T-helper 2 cell treated with Interferon-gamma antibody and Interleukin-4, amounts not matched to agents 5 μg/mL and 100 μg/mL, for 36 hours (primary cell): ENCODE data around the gene SLC38A8.

Experiments
- DNase-seq: peaks from one replicate; pipeline ENCODE4 v3.0.0; 2021; ENCODE audit warnings: low spot score
- H3K27ac Mint-ChIP-seq: one replicate; pipeline ENCODE4 v1.8.0; 2021; ENCODE audit warnings: mild to moderate bottlenecking, mixed read lengths
- H3K27me3 Mint-ChIP-seq: one replicate; pipeline ENCODE4 v1.8.0; 2021; ENCODE audit warnings: low read depth, mixed read lengths
- H3K36me3 Mint-ChIP-seq: one replicate; pipeline ENCODE4 v1.8.0; 2021; ENCODE audit warnings: low read depth, mixed read lengths
- H3K4me1 Mint-ChIP-seq: one replicate; pipeline ENCODE4 v1.8.0; 2021; ENCODE audit warnings: low read depth, mixed read lengths
- H3K4me3 Mint-ChIP-seq: one replicate; pipeline ENCODE4 v1.8.0; 2022; ENCODE audit warnings: mild to moderate bottlenecking, moderate library complexity, mixed read lengths
- H3K9me3 Mint-ChIP-seq: one replicate; pipeline ENCODE4 v1.8.0; 2021; ENCODE audit warnings: mixed read lengths

Gene SLC38A8

GRCh38 chr16:84061236-84061819, 18.7 kb upstream of the SLC38A8 start:
- no peak overlapping the region for H3K4me3 Mint-ChIP-seq
- H3K4me1 Mint-ChIP-seq, result peaks cover 2% of the 10 kb centered on the region
- H3K27ac Mint-ChIP-seq, result no peak overlapping the region
- peaks cover 34% of the 10 kb centered on the region for H3K36me3 Mint-ChIP-seq
- DNase-seq, result no peak
- no peaks in the 10 kb centered on the region for H3K27me3 Mint-ChIP-seq
- H3K9me3 Mint-ChIP-seq, result no peaks in the 10 kb centered on the region

- H3K27me3 Mint-ChIP-seq, result no peaks in the 10 kb centered on the region
- H3K36me3 Mint-ChIP-seq, result peaks cover 37% of the 10 kb centered on the region
- H3K27ac Mint-ChIP-seq, result no peak overlapping the region
- H3K9me3 Mint-ChIP-seq, result no peaks in the 10 kb centered on the region
- no peak for DNase-seq
- H3K4me3 Mint-ChIP-seq, result no peak overlapping the region
- peaks cover 2% of the 10 kb centered on the region for H3K4me1 Mint-ChIP-seq
These were observed 17.6 kb upstream of the SLC38A8 start for GRCh38 chr16:84059946-84060901.

- Mint-ChIP-seq H3K9me3 (no peaks in the 10 kb centered on the region), H3K36me3 (peaks cover 37% of the 10 kb centered on the region), H3K27me3 (no peaks in the 10 kb centered on the region), H3K4me1 (peaks cover 2% of the 10 kb centered on the region), H3K4me3 (no peak overlapping the region), H3K27ac (no peak overlapping the region)
- DNase-seq, result no peak
These were observed 16.5 kb upstream of the SLC38A8 start for GRCh38 chr16:84059111-84059510.

GRCh38 chr16:84058664-84059063, 16.1 kb upstream of the SLC38A8 start:
- peaks cover 37% of the 10 kb centered on the region for H3K36me3 Mint-ChIP-seq
- no peaks in the 10 kb centered on the region for H3K27me3 Mint-ChIP-seq
- H3K9me3 Mint-ChIP-seq, result no peaks in the 10 kb centered on the region
- H3K4me1 Mint-ChIP-seq, result peaks cover 2% of the 10 kb centered on the region
- H3K4me3 Mint-ChIP-seq, result no peak overlapping the region
- no peak overlapping the region for H3K27ac Mint-ChIP-seq
- DNase-seq, result no peak

GRCh38 chr16:84058211-84058610, 15.6 kb upstream of the SLC38A8 start:
- no peak for DNase-seq
- H3K4me1 Mint-ChIP-seq, result peaks cover 2% of the 10 kb centered on the region
- H3K36me3 Mint-ChIP-seq, result peaks cover 39% of the 10 kb centered on the region
- H3K27me3 Mint-ChIP-seq, result no peaks in the 10 kb centered on the region
- no peak overlapping the region for H3K4me3 Mint-ChIP-seq
- no peak overlapping the region for H3K27ac Mint-ChIP-seq
- H3K9me3 Mint-ChIP-seq, result no peaks in the 10 kb centered on the region

- Mint-ChIP-seq H3K9me3 (no peaks in the 10 kb centered on the region), H3K4me1 (no peaks in the 10 kb centered on the region), H3K36me3 (peaks cover 41% of the 10 kb centered on the region), H3K4me3 (no peak overlapping the region), H3K27ac (no peak overlapping the region), H3K27me3 (no peaks in the 10 kb centered on the region)
- DNase-seq, result no peak
These were observed 14.3 kb upstream of the SLC38A8 start for GRCh38 chr16:84056933-84057332.

- Mint-ChIP-seq H3K27me3 (no peaks in the 10 kb centered on the region), H3K36me3 (peaks cover 40% of the 10 kb centered on the region), H3K4me3 (no peak overlapping the region), H3K9me3 (no peaks in the 10 kb centered on the region), H3K27ac (no peak overlapping the region), H3K4me1 (no peaks in the 10 kb centered on the region)
- no peak for DNase-seq
These were observed 13.4 kb upstream of the SLC38A8 start for GRCh38 chr16:84055801-84056634.

GRCh38 chr16:84055366-84055765, 12.8 kb upstream of the SLC38A8 start:
- peaks cover 40% of the 10 kb centered on the region for H3K36me3 Mint-ChIP-seq
- no peak overlapping the region for H3K27ac Mint-ChIP-seq
- H3K9me3 Mint-ChIP-seq, result no peaks in the 10 kb centered on the region
- no peak overlapping the region for H3K4me3 Mint-ChIP-seq
- no peaks in the 10 kb centered on the region for H3K27me3 Mint-ChIP-seq
- H3K4me1 Mint-ChIP-seq, result no peaks in the 10 kb centered on the region
- DNase-seq, result no peak

GRCh38 chr16:84054916-84055315, 12.3 kb upstream of the SLC38A8 start:
- Mint-ChIP-seq H3K4me3 (no peak overlapping the region), H3K9me3 (no peaks in the 10 kb centered on the region)

GRCh38 chr16:84054271-84054670, 11.7 kb upstream of the SLC38A8 start:
- Mint-ChIP-seq H3K27me3 (no peaks in the 10 kb centered on the region), H3K36me3 (peaks cover 35% of the 10 kb centered on the region), H3K27ac (no peak overlapping the region), H3K4me3 (no peak overlapping the region), H3K9me3 (no peaks in the 10 kb centered on the region), H3K4me1 (no peaks in the 10 kb centered on the region)
- no peak for DNase-seq

More at GRCh38 chr16:84054916-84055315, 12.3 kb upstream of the SLC38A8 start:
- Mint-ChIP-seq H3K4me1 (no peaks in the 10 kb centered on the region), H3K27me3 (no peaks in the 10 kb centered on the region), H3K27ac (no peak overlapping the region), H3K36me3 (peaks cover 36% of the 10 kb centered on the region)
- no peak for DNase-seq

GRCh38 chr16:84053237-84053636, 10.6 kb upstream of the SLC38A8 start:
- no peaks in the 10 kb centered on the region for H3K27me3 Mint-ChIP-seq
- H3K4me1 Mint-ChIP-seq, result no peaks in the 10 kb centered on the region
- H3K36me3 Mint-ChIP-seq, result peaks cover 32% of the 10 kb centered on the region
- H3K9me3 Mint-ChIP-seq, result no peaks in the 10 kb centered on the region
- no peak overlapping the region for H3K4me3 Mint-ChIP-seq
- DNase-seq, result no peak
- no peak overlapping the region for H3K27ac Mint-ChIP-seq

- Mint-ChIP-seq H3K4me1 (no peaks in the 10 kb centered on the region), H3K27ac (no peak overlapping the region), H3K9me3 (no peaks in the 10 kb centered on the region), H3K4me3 (no peak overlapping the region), H3K36me3 (peaks cover 26% of the 10 kb centered on the region), H3K27me3 (no peaks in the 10 kb centered on the region)
- no peak for DNase-seq
These were observed 9.6 kb upstream of the SLC38A8 start for GRCh38 chr16:84052071-84052622.

GRCh38 chr16:84050316-84050715, 7.7 kb upstream of the SLC38A8 start:
- no peak for DNase-seq
- Mint-ChIP-seq H3K27me3 (no peaks in the 10 kb centered on the region), H3K4me1 (no peaks in the 10 kb centered on the region), H3K36me3 (peaks cover 20% of the 10 kb centered on the region), H3K27ac (no peak overlapping the region), H3K9me3 (no peaks in the 10 kb centered on the region), H3K4me3 (no peak overlapping the region)
